ENCODE measurements around the gene BTBD1.
A peak's percentile ranks its signal among the peaks of the same experiment; 100 is the strongest.
"Not testable (repeated sequence)": the region's sequence is repeated elsewhere in the genome, so short reads cannot be mapped to it uniquely, and the experiment has no call there.

Gene BTBD1

DNA sequence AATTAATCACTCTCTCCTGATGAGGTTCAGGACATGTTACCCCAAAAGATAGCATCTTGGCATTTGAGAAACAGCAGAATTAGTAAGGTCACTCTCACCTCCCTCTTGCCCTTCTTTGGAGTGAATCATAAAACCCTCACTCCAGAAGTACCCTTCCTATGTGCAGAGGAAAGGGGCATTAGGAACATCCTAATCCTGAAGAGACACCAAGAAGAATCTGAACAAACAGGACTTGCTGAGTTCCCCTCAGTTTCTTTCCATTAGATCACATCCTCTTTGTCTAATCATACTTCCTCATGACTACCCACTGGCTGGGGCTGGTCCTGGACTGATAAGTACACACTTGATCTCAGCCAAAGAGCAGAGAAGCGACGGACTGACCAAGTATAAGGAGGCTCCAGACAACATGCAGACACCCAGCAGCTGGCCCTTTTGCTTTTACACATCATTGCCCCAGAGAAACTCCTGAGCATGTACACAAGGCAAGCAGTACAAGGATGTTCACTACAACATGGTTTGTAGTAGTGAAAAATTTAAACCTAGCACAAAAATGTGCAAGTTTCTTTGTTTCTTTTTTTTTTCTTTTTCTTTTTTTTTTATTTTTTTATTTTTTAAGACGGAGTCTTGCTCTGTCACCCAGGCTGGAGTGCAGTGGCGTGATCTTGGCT lies 25.4 kb upstream of the BTBD1 start:
- no peak for DNase-seq

DNA sequence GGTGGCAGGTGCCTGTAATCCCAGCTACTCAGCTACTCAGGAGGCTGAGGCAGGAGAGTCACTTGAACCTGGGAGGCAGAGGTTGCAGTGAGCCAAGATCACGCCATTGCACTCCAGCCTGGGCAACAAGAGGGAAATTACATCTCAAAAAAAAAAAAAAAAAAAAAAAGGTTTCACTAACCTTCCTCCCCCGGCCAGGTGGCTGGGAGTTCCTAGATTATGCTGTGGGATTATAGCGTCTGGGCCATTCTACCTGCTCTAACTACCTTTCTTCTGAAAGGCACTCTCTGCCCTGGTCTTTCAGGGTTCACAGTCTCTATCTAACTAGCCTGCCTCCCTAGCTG lies 24.9 kb upstream of the BTBD1 start:
- DNase-seq = not testable (repeated sequence)

DNA sequence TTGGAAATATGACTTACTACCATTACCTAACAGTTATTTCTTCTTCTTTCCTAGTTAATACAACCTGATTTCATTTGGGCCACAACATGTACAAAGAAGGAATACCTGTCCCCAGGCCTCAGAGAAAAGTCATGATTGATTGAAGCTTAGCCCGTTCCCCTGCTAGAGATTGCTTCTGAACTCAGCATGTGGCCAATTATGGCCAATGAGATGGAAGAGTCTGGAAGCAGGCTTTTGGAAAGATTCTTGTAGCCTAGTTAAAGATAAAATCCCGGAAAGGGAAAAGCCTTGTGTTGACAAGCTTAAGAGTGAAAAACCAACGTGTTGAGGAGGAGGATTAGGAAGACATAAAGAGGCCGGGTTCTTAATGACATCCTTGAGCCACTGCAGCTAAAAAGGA lies 23.4 kb upstream of the BTBD1 start:
- DNase-seq = no peak

DNA sequence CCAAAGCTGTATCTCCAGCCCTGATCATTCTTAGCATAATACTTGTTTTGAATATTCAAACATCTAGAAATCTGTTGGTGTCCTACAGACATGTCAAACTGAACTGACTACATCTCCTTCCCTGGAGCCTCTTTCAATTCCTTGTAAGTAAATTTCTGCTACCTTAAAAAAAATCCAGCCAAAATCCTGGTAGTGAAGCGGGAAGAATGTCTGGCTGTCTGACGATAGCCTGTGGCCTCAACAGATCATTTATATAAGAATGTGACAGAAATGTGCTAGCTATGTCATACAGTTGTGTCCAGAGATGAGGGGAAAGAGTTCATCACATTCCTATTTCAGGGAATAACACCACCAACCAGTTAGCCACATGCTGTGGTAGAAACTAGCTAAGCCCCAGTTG lies 21.8 kb upstream of the BTBD1 start:
- DNase-seq = no peak

DNA sequence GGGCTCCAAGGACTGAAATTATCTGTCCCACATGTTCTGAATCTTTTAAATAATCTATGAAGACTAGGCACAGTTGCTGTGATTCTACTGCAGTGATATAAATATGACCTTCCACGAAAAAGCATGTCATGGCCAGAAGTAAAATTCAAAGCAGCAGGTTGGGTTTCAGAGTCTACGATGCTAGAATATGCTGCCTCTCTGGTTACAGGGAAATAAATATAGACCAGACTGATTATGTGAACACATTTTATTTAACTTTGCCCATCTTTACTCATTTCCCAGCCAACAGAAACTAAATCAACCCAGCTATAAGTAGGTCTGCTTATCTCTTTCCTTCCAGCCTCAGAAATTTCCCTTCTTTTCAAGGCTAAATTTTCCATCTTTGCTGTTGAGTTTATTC lies 20.5 kb upstream of the BTBD1 start:
- no peak for DNase-seq

DNA sequence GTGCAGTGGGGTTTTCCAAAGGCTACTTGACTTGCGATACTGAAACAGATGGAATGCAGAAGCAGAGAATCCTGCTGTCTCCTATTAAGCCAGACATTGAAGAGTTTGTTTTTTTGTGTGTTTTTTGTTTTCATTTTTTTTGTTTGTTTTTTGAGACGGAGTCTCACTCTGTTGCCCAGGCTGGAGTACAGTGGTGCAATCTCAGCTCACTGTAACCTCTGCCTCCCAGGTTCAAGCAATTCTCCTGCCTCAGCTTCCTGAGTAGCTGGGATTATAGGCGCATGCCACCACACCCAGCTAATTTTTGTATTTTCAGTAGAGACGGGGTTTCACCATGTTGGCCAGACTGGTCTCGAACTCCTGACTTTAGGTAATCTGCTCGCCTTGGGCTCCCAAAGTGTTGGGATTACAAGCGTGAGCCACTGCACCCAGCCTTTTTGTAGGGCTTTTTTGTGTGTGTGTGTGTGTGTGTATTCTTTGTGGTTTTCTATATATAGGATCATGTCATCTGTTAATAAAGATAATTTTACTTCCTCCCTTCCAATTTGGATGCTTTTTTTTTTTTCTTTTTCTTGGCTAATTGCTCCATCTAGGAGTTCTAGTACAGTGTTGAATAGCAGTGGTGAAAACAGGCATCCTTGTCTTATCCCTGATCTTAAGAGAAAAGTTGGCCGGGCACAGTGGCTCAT lies 19.0 kb upstream of the BTBD1 start:
- DNase-seq = not testable (repeated sequence)

DNA sequence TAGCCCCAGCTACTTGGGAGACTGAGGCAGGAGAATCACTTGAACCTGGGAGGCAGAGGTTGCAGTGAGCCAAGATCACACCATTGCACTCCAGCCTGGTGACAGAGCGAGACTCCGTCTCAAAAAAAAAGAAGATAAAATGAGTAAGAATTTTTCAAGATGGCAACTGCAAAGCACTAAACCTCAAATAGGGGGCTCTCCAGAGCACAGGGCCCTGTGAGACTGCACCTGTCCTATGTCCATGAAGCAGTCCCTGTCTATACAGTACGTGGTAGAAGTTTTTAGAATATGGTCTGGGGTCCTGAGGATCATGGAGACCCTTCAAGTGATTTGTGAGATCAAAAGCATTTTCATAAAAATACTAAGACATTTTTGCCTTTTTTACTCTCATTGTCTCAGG lies 18.4 kb upstream of the BTBD1 start:
- DNase-seq = not testable (repeated sequence)

DNA sequence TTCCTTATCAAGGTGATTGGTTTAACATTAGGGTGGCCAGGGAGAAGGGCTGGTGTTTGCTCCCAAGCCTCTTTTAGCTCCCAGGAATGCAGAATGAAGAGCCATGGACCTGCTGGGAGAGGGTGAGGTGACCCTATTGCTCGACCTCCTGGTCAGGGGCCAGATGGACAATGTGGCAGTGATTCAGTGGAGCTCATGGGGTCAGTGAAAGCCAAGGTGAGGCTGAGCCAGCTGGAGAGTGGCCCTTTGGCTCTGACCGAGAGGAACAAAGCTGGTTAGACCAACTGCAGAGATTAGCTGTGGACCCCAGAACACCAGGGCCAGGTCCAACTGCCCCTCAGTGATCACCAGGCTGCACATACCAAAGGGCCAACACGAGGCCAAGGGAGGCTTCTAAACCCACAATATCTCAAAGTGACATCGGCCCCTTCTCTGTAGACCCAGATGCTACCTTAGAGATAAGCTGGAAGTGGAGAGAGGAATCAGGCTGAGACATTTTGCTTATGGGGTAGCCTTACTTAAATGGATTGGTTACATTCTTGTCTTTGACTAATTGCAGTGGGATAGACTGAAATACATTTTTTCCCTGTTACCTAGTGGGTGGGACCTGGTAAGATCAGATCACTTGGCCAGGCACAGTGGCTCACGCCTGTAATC lies 15.8 kb upstream of the BTBD1 start:
- no peak for DNase-seq

DNA sequence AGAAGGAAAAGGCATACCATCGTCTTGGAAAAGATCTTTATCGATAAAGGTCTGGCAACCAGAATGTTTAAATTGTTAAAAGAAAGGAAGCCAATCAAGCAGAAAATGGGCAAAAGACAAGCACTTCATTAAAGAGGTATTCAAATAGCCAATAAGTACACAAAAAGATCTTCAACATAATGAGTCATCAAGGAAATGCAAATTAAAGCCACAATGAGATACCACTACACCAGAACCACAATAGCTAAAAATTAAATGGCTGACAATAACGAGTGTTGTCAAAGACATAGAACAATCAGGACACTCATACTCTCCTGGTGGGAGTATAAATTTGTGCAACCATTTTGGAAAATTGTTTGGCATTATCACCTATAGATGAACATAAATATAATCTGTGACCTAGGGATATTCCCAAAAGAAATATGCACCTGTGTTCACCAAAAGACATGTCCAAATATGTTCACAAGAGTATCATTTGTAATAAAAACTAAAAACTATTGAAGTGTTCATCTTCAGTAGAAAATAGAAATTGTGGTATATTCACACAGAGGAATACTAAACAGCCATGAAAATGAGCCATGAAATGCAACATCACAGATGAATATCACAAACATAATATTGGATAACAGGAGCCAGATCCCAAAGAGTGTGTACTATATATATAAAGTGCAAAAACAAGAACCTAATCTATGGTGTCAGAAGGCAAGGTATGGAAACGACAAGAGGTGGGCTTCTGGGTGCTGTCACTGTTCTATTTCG lies 14.4 kb upstream of the BTBD1 start:
- DNase-seq = no peak

DNA sequence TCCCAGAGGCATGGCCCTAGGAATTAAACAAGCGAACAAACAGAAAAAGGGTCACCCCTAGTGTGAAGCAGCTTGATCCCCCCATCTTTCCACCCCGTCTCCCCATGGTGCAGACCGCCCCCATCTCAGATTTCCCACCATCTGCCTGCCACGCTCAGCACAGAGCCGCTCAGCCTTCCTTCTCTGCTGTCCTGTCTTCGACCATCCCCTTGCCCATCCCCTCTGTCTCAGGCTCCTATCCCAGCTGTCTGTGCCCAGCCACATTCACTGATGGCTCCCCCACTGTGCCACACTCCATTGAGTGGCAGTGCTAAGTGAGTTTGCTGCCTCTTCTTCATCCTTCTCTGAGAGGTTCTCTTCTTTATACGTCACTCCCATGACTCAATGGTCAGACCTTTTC lies 11.7 kb upstream of the BTBD1 start:
- DNase-seq = peak; percentile 30

DNA sequence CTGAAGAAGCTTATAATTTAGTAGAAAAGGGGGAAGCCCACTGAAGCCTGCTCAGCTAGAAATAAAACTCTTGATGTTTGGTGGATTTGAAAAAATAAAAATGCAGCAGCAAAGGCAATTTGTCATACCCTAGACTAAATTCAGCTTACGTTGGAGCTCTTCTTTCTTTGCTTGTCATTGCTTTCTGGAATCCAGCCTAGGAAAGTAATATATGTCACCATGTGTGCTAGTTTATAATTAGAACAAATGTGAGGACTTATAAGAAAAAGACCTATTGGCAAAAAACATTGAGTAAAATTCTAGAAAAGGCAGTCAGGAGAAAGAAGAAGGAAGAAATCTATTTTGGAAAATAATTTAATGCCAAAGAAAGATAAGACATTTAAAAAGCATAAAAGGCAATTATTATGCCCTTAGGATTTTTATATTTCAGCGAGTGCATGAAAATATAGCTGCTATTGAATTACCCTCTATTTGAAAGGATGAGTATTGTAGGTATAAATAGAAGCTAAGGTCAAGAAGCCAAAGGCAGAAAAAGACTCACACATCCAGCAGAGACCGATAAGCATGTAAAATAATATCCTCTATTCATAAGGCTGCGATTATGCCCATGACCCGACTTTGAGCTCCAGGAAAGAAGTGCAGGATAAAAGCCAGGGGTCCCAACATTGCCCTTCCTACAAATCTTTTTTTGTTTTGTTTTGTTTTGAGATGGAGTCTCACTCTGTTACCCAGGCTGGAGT lies 10.6 kb upstream of the BTBD1 start:
- no peak for DNase-seq

DNA sequence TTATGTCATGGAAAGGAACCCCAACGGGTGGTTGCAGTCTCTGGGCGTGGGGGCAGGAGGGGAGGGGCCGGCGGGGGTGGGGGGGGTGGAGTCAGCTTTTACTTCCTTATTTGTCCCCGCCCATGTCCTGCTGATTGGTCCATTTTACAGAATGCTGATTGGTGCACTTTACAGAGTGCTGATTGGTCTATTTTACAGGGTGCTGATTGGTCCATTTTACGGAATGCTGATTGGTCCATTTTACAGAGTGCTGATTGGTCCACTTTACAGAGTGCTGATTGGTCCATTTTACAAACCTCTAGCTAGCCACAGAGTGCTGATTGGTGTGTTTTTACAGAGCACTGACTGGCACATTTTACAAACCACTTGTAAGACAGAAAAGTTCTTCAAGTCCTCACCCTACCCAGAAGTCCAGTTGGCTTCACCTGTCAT lies 2.2 kb upstream of the BTBD1 start:
- peak; percentile 16 for DNase-seq

DNA sequence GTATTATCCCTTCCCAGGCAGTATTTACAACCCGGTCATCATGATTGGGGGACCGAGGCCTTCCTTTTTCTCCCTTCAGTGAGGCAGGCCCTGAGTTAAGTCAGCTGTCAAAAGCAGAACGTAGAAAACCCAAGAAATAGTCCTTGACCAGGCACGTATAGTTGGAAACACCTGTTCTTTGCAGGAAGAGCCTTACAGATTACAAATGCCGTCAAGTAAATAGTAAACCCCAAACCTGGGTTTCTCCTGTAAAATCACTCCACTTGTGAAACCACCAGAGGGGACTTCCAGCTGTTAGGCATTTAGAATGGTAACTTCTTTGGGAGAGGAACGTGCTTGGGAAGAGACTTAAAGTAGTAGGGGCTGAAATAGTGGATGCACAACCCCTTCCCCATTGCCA lies 1.0 kb upstream of the BTBD1 start:
- DNase-seq = no peak

DNA sequence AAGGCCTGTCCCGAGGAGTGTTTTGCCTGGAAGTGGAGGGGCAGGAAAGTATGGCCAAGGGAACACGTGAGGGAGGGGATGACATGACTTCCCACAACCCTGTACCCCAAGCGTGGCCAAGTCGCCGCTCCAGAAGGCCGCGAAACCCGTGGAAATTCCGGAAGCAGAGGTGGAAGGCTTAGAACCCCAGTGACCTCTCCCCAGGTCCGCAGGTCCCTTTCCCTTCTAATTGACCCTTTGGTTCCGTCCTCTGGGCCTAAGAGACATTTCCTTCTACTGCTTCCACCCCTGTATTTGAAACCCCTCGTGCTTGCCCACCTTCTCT lies 548 bp upstream of the BTBD1 start:
- DNase-seq = no peak

DNA sequence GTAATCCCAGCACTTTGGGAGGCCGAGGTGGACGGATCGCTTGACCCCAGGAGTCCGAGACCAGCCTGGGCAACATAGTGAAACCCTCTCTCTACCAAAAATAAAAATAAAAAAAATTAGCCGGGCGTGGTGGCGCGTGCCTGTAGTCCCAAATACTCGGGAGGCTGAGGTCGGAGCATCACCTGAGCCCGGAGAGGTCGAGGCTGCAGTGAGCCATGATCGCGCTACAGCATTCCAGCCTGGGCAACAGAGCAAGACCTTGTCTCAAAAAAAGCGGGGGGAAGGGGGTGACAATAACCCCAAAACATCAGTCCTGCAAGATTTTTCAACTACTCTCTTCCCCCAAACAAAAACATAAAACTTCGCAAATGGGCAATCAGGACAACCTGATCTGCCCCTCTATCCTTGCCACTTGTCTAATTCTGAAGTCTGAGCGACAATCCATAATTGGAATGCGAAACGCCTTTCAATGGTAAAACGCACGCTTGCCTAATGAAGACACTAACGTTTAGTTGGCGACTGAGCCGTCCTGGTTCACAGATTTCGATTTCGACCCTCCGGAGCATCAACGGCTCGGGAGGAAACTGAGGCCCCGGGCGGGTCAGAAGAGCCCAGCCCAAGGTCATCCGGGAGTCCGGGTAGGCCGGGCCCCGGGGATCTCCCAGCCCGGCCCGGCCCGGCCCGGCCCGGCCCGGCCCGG lies 868 bp downstream of the BTBD1 start:
- peak; percentile 25 for DNase-seq

DNA sequence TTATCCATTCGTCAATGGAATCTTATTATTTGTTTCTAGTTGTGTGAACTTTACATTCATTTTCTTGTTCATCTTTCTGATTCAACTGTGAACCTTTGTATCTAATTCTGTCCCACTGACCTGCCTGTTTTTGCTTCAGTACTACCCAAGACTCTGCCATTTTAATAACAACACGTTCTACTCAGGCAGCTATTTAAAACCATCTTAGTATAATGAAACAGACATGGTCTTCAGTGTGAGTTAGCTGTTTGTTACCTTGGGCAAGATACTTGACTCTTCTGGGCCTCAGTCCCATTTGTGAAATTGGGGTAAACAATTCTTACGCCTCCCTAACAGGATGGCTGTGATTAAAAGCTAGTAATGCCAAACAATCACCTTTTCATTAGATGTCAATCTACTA lies 1.6 kb downstream of the BTBD1 start:
- no peak for DNase-seq

DNA sequence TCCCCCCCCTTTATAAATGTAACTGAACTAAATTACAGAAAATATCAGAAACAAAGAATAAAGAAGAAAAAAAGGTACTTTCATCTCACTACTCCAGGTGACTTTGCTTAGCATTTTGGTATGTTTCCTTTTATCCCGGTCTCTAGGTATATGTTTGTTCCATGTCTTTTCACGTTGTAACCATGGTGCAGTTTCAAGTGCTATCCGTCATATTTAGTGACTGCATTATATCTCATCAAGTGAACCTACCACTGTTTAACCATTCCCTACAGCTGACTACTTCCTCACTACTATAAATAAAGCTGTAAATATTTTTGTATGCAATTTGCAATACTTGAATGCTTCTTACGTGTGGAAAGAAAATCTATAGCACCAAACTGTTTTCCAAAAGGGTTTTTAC lies 2.2 kb downstream of the BTBD1 start:
- DNase-seq = no peak

DNA sequence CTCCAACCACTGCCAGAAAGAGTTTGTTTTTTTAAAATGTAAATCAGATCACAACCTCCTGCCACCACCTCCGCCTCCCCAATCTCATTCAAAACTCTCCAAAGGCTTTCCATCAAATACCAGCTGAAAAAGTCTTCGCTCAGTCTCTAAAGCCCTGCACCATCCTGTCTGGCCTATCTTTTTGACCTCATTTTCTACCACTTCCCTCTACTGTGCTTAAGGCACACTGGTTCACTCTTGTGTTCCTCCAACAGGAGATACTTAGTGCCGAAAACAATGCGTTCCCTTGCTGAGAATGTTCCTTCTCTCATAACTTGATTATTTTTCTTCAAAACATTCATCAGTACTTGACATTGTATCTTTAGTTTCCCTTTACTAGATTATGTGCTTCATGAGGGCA lies 3.5 kb downstream of the BTBD1 start:
- DNase-seq = no peak

DNA sequence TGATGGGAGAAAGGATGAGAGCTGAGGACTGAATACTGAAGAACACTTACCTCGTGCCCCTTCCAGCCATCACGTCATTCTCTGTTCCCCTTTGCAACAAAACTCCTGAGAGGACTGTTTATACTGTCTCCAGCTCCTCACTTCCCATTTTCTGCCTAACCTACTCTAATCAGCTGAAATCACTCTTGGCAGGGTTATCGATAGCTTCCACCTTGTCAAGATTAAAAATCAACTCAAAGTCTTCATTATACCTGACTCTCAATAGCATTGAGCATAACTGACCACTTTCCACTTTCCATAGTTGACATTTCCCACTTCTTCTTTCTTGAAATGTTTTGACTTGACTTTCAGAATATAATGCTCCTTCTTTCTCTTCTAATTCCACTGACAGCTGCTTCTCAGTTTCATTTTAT lies 4.3 kb downstream of the BTBD1 start:
- no peak for DNase-seq

DNA sequence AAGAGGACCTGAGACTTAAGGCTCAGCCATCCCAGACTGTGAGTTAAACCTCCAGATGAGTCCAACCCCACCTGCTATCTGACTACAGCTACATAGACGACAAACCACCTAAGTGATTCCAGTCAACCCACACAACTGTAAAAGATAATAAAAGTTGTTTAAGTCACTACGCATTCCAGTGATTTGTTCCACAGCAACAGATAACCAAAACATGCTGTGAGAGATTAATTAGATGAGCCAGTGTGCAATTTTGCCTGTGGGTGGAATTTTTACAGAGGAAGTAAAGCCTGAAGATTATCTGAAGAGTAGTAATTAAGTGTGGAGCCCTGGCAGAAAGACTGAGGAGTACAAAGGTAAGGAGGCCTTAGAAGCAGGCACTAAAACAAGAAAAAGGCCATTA lies 5.4 kb downstream of the BTBD1 start:
- DNase-seq = peak; percentile 36

DNA sequence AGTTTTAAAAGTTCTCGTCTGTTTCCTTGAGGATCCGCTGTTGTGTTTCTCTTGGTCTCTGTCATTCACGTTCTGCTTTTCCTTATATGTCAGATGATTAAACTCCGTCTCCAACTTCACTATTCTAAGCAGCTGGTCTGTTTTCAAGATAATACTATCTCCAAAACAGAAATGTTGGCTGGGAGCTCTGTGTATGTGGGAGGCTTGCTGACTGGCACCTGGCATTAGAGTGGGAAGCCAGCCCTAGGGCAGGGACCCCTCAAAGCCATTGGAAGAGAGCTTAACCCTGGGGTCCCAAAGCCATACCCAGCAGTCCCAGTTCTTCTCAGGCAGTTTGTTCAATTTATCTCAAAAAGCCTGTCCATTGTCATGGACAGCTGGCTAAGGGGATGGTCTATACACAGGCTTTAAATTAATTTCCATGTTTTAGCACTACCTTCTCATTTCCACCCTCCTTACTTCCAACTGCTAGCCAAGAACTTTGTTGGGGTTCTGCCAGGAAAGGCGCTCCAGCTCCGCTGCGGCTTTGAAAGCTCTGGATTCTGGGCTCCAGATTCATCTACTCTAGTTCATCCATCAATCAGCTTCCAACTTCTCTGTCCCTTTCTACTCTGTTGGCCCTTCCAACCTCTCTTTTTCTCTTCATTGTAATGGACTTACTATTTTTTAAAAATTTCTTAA lies 9.2 kb downstream of the BTBD1 start:
- no peak for DNase-seq

DNA sequence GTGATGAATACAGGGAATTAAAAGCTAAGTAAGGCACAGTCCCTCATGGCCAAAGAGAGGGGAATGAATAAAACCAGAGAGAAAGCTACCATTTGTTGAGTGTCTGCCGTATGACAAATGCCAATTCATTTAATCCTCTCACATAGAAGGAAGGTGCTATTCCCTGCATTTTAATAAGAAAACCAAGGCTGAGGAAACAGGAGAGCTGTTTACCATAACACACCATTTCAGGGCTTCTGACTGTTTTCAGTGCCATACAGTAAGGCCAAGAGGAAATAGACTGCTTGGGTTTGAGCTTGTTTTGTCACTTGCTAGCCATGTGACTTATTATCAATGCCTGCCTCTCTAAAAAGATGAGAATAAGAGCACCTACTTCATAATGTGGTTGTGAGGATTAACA lies 10.1 kb downstream of the BTBD1 start:
- DNase-seq = no peak
